IMR-90 (cell line): Measurements from ENCODE around the gene CYP11A1. TPM values are rescaled to one million over a fixed set of nuclear protein-coding genes. Genes with fewer than 3 reads are reported as not detected.

Source experiments
- ATAC-seq: fragments of 200-7000 bp; cut with Tn5 transposase; 2 replicates; pipeline ENCODE4 v1.9.1; 2020; ENCODE audit warnings: low read depth, mild to moderate bottlenecking, moderate library complexity
- BruUV-seq: library from RNA; stranded (reverse); fragments of 400-500 nt; replicated peaks from 2 replicates; lab custom pipeline; 2021; lab: Mats Ljungman, UMichigan
- CTCF ChIA-PET: fragments of 300-600 bp; formaldehyde crosslinking; extraction: SDS; loops from one replicate; lab custom pipeline; 2021; ENCODE audit warnings: antibody characterized with exemption; lab: Yijun Ruan, JAX
- POLR2A ChIA-PET: fragments of 300-600 bp; sonication (Branson Sonifier 250); formaldehyde crosslinking; loops from one replicate; lab custom pipeline; 2022; ENCODE audit warnings: antibody characterized with exemption; ENCODE audit not compliant: unreplicated experiment; lab: Charles Lee
- DNase-seq: peaks from one replicate; pipeline ENCODE4 v3.0.0; 2013
- H2AFZ ChIP-seq: replicated peaks from 2 replicates; pipeline ENCODE3; 2013; ENCODE audit warnings: low read length, mild to moderate bottlenecking; ENCODE audit not compliant: poor library complexity
- H2AK5ac ChIP-seq: 2 replicates; pipeline ENCODE4 v1.6.1; 2013; ENCODE audit warnings: low read depth, low read length, inconsistent platforms
- H2AK9ac ChIP-seq: replicated peaks from 2 replicates; pipeline ENCODE3; 2013; ENCODE audit warnings: mild to moderate bottlenecking, low read depth, low read length, moderate library complexity; ENCODE audit not compliant: poor library complexity
- H2BK120ac ChIP-seq: 2 replicates; pipeline ENCODE4 v1.6.1; 2013; ENCODE audit warnings: low read depth, low read length, inconsistent platforms
- H2BK15ac ChIP-seq: 3 replicates; pipeline ENCODE4 v1.6.1; 2013; ENCODE audit warnings: low read depth, low read length, inconsistent platforms
- H2BK20ac ChIP-seq: 2 replicates; pipeline ENCODE4 v1.6.1; 2013; ENCODE audit warnings: low read depth, mild to moderate bottlenecking, inconsistent platforms, low read length, moderate library complexity
- H2BK5ac ChIP-seq: 2 replicates; pipeline ENCODE4 v1.6.1; 2013; ENCODE audit warnings: mild to moderate bottlenecking, low read depth, low read length, inconsistent platforms; ENCODE audit not compliant: poor library complexity, severe bottlenecking
- H3K14ac ChIP-seq: replicated peaks from 2 replicates; pipeline ENCODE4 v1.6.1; 2013; ENCODE audit warnings: low read depth, low read length, inconsistent platforms
- H3K18ac ChIP-seq: 2 replicates; pipeline ENCODE4 v1.6.1; 2013; ENCODE audit warnings: low read depth, low read length, control low read depth
- H3K23ac ChIP-seq: 2 replicates; pipeline ENCODE4 v1.6.1; 2013; ENCODE audit warnings: low read depth, low read length, inconsistent platforms
- H3K27ac ChIP-seq: 2 replicates; pipeline ENCODE4 v1.5.1; 2013; ENCODE audit warnings: mild to moderate bottlenecking, control low read depth, low read length; ENCODE audit not compliant: insufficient read depth
- H3K27me3 ChIP-seq: 2 replicates; pipeline ENCODE4 v1.6.1; 2013; ENCODE audit warnings: low read length; ENCODE audit not compliant: control insufficient read depth, insufficient read depth
- H3K36me3 ChIP-seq: 2 replicates; pipeline ENCODE4 v1.6.1; 2013; ENCODE audit warnings: low read length, mixed read lengths; ENCODE audit not compliant: control insufficient read depth, insufficient read depth
- H3K4ac ChIP-seq: 2 replicates; pipeline ENCODE4 v1.6.1; 2013; ENCODE audit warnings: low read depth, low read length, inconsistent platforms
- H3K4me1 ChIP-seq: 2 replicates; pipeline ENCODE4 v1.6.1; 2013; ENCODE audit warnings: low read length, mixed read lengths; ENCODE audit not compliant: control insufficient read depth, insufficient read depth
- H3K4me2 ChIP-seq: 2 replicates; pipeline ENCODE4 v1.6.1; 2013; ENCODE audit warnings: low read depth, mild to moderate bottlenecking, control low read depth, low read length, moderate library complexity
- H3K4me3 ChIP-seq: 2 replicates; pipeline ENCODE4 v1.5.1; 2013; ENCODE audit warnings: low read depth, mild to moderate bottlenecking, control low read depth, low read length, moderate library complexity; ENCODE audit not compliant: insufficient read depth
- H3K56ac ChIP-seq: 2 replicates; pipeline ENCODE4 v1.6.1; 2013; ENCODE audit warnings: low read length, inconsistent platforms; ENCODE audit not compliant: insufficient read depth; ENCODE audit errors: extremely low read depth
- H3K79me1 ChIP-seq, 2 experiments: 2 replicates each; pipeline ENCODE4 v1.6.1; 2013; ENCODE audit warnings: low read length in 2 of 2, inconsistent platforms in 1 of 2, low read depth in 1 of 2
- H3K9ac ChIP-seq: 2 replicates; pipeline ENCODE4 v1.6.1; 2013; ENCODE audit warnings: low read depth, low read length, control low read depth
- H3K9me1 ChIP-seq: 2 replicates; pipeline ENCODE4 v1.6.1; 2013; ENCODE audit warnings: low read length, inconsistent platforms; ENCODE audit not compliant: insufficient read depth
- H3K9me3 ChIP-seq: 2 replicates; pipeline ENCODE4 v1.6.1; 2013; ENCODE audit warnings: low read length; ENCODE audit not compliant: control insufficient read depth, insufficient read depth
- H4K20me1 ChIP-seq: 2 replicates; pipeline ENCODE4 v1.6.1; 2013; ENCODE audit warnings: low read length, inconsistent platforms; ENCODE audit not compliant: insufficient read depth
- H4K5ac ChIP-seq: 2 replicates; pipeline ENCODE4 v1.6.1; 2013; ENCODE audit warnings: mild to moderate bottlenecking, low read depth, low read length, control low read depth
- H4K8ac ChIP-seq, 2 experiments: 2 replicates each; pipeline ENCODE4 v1.6.1; 2013; ENCODE audit warnings: low read depth in 2 of 2, low read length in 2 of 2, control low read depth in 1 of 2, inconsistent platforms in 1 of 2
- H4K91ac ChIP-seq: 2 replicates; pipeline ENCODE4 v1.6.1; 2013; ENCODE audit warnings: low read depth, low read length, inconsistent platforms; ENCODE audit not compliant: insufficient read depth
- BHLHE40 ChIP-seq: fragments of 150-350 bp; IDR thresholded peaks from 2 replicates; pipeline ENCODE4 v1.6.1; 2016; ENCODE audit warnings: mild to moderate bottlenecking, low read depth, low read length
- CEBPB ChIP-seq: IDR thresholded peaks from 2 replicates; pipeline ENCODE4 v1.6.1; 2012; ENCODE audit warnings: low read depth, low read length, improper control_type of control experiment
- CHD1 ChIP-seq: IDR thresholded peaks from 2 replicates; pipeline ENCODE4 v1.6.1; 2012; ENCODE audit warnings: low read depth, low read length, improper control_type of control experiment
- FOS ChIP-seq: fragments of 150-350 bp; IDR thresholded peaks from 2 replicates; pipeline ENCODE4 v1.6.1; 2016; ENCODE audit warnings: low read depth, low read length
- MAFK ChIP-seq: IDR thresholded peaks from 2 replicates; pipeline ENCODE4 v1.6.1; 2012; ENCODE audit warnings: low read depth, low read length, improper control_type of control experiment
- MAZ ChIP-seq: IDR thresholded peaks from 2 replicates; pipeline ENCODE4 v1.6.1; 2012; ENCODE audit warnings: low read depth, mild to moderate bottlenecking, low read length, improper control_type of control experiment, moderate library complexity, borderline replicate concordance
- MXI1 ChIP-seq: IDR thresholded peaks from 2 replicates; pipeline ENCODE4 v1.6.1; 2012; ENCODE audit warnings: low read depth, mild to moderate bottlenecking, low read length, moderate library complexity, borderline replicate concordance
- NFE2L2 ChIP-seq: fragments of 150-350 bp; IDR thresholded peaks from 2 replicates; pipeline ENCODE4 v1.6.1; 2016; ENCODE audit warnings: low read depth, mild to moderate bottlenecking, low read length
- POLR2A ChIP-seq: IDR thresholded peaks from 2 replicates; pipeline ENCODE4 v1.6.1; 2012; ENCODE audit warnings: mild to moderate bottlenecking, low read depth, low read length
- RAD21 ChIP-seq: IDR thresholded peaks from 2 replicates; pipeline ENCODE4 v1.6.1; 2012; ENCODE audit warnings: low read length, improper control_type of control experiment
- RCOR1 ChIP-seq: IDR thresholded peaks from 2 replicates; pipeline ENCODE4 v1.6.1; 2012; ENCODE audit warnings: mild to moderate bottlenecking, low read length, improper control_type of control experiment; ENCODE audit not compliant: insufficient replicate concordance
- RFX5 ChIP-seq: IDR thresholded peaks from 2 replicates; pipeline ENCODE4 v1.8.0; 2012; ENCODE audit warnings: low read depth, mild to moderate bottlenecking, low read length, moderate library complexity
- SMC3 ChIP-seq: fragments of 150-350 bp; IDR thresholded peaks from 2 replicates; pipeline ENCODE4 v1.6.1; 2016; ENCODE audit warnings: low read depth, mild to moderate bottlenecking, antibody characterized with exemption, low read length, moderate library complexity
- WGBS, 2 experiments: methylation state at CpG; one replicate each; pipeline versions ENCODE4 v1.1.5 to v1.1.7; 2013; ENCODE audit warnings: missing lambda C conversion rate in 2 of 2; ENCODE audit not compliant: insufficient read length in 1 of 2; ENCODE audit errors: extremely low coverage in 2 of 2; 5-methylcytosine and 5-hydroxymethylcytosine counted together
- dilution Hi-C: fragments of 300-500 bp; cut with HindIII; formaldehyde crosslinking; loops from one replicate; pipeline ENCODE4 v1.14.3; 2018; ENCODE audit warnings: low sequenced_read_pairs; ENCODE audit not compliant: unreplicated experiment
- in situ Hi-C: fragments of 300-500 bp; cut with MboI; formaldehyde crosslinking; loops from 3 replicates; pipeline ENCODE4 v1.14.3; 2019; ENCODE audit warnings: low sequenced_read_pairs, inconsistent platforms, mixed read lengths
- intact Hi-C: fragments of 100-400 bp; cut with micrococcal nuclease; formaldehyde crosslinking; loops from 2 replicates; pipeline ENCODE4 v1.10.0; 2022
- polyA plus RNA-seq, 3 experiments: library from polyadenylated mRNA; depleted of rRNA; stranded (reverse); fragments of >200 nt; gene quantifications; 2 replicates each; pipeline ENCODE4 v1.2.3, GENCODE V29; 2012; ENCODE audit warnings: low replicate concordance in 1 of 3
- total RNA-seq: library from RNA; depleted of rRNA; stranded (reverse); fragments of >200 nt; gene quantifications from 2 replicates; pipeline ENCODE4 v1.2.3, GENCODE V29; 2012
- TF ChIP-seq, protein P1 (sequence below): fragments of 150-350 bp; IDR thresholded peaks from 2 replicates; pipeline ENCODE4 v1.6.1; 2017; ENCODE audit warnings: mild to moderate bottlenecking, antibody characterized with exemption, low read length, low read depth
- TF ChIP-seq, protein P2 (sequence below): fragments of 150-350 bp; IDR thresholded peaks from 2 replicates; pipeline ENCODE4 v1.6.1; 2016; ENCODE audit warnings: low read depth, mild to moderate bottlenecking, low read length, moderate library complexity, borderline replicate concordance
- TF ChIP-seq, protein P3 (sequence below): conservative IDR thresholded peaks from 2 replicates; pipeline ENCODE4 v1.5.1; 2012; ENCODE audit warnings: mild to moderate bottlenecking, low read depth, low read length, improper control_type of control experiment

The CYP11A1 gene
- total and polyA plus RNA-seq, 2 of the 4 experiments (the other 2 are of a cell fraction) = 0.18 to 0.50 TPM

DNA sequence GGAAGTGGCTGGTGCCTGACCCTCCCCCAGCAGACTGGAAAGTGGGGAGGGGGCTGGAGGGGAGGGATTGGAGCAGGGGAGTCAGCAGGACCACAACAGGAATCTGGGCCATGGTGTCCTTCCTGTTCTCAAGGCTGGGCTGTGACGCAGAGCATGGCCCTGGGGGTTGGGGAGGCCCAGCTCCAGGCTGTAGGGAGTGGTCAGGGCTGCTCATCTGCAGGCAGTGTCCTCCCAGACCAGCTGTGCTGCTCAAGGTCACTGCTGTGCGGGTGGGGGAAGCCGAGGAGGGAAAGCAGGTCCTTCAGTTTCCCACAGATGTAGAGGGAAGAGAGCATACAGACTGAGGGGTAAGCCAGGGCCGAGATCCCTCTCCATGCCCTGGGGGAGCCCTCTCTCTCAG is 40.7 kb downstream of the CYP11A1 start:
- Histone ChIP-seq H3K9me3 (no peaks in the 10 kb centered on the region), H4K20me1 (no peaks in the 10 kb centered on the region), H3K18ac (no peak overlapping the region), H3K9ac (no peak overlapping the region), H3K14ac (no peak overlapping the region), H3K4me1 (no peaks in the 10 kb centered on the region), H2BK120ac (no peak overlapping the region), H3K79me1 (no peaks in the 10 kb centered on the region), H2BK15ac (no peak overlapping the region), H3K56ac (no peak overlapping the region), H3K4ac (no peak overlapping the region), H2AFZ (no peak overlapping the region), H4K5ac (no peak overlapping the region), H2AK5ac (no peak overlapping the region), H2AK9ac (peak overlapping the region; percentile 3), H3K27ac (no peak overlapping the region), H3K23ac (no peak overlapping the region), H4K91ac (no peak overlapping the region), H2BK20ac (no peak overlapping the region), H3K9me1 (no peaks in the 10 kb centered on the region), H3K27me3 (peaks cover 51% of the 10 kb centered on the region), H4K8ac (no peak overlapping the region), H3K4me3 (no peak overlapping the region), H3K4me2 (no peak overlapping the region), H2BK5ac (no peak overlapping the region), H3K36me3 (no peaks in the 10 kb centered on the region)
- WGBS, 2 experiments = no CpG with 5 or more reads among the region's 4 CpGs
- in situ Hi-C loops = no loop called here
- ChIA-PET CTCF (no interaction called here), POLR2A (interaction anchor here (0.5 kb wide), 1 partner anchor 22 kb away, joined by 4 read pairs; no protein-coding TSS in a partner anchor)
- TF ChIP-seq POLR2A (no peak), MAZ (no peak), RAD21 (no peak), RCOR1 (no peak), CEBPB (no peak), RFX5 (no peak), MAFK (no peak), MXI1 (no peak), FOS (no peak), BHLHE40 (no peak), NFE2L2 (no peak), SMC3 (no peak), CHD1 (no peak)
- TF ChIP-seq, protein P1, sequence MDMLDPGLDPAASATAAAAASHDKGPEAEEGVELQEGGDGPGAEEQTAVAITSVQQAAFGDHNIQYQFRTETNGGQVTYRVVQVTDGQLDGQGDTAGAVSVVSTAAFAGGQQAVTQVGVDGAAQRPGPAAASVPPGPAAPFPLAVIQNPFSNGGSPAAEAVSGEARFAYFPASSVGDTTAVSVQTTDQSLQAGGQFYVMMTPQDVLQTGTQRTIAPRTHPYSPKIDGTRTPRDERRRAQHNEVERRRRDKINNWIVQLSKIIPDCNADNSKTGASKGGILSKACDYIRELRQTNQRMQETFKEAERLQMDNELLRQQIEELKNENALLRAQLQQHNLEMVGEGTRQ = no peak
- TF ChIP-seq, protein P2, sequence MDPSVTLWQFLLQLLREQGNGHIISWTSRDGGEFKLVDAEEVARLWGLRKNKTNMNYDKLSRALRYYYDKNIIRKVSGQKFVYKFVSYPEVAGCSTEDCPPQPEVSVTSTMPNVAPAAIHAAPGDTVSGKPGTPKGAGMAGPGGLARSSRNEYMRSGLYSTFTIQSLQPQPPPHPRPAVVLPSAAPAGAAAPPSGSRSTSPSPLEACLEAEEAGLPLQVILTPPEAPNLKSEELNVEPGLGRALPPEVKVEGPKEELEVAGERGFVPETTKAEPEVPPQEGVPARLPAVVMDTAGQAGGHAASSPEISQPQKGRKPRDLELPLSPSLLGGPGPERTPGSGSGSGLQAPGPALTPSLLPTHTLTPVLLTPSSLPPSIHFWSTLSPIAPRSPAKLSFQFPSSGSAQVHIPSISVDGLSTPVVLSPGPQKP = no peak
- TF ChIP-seq, protein P3, sequence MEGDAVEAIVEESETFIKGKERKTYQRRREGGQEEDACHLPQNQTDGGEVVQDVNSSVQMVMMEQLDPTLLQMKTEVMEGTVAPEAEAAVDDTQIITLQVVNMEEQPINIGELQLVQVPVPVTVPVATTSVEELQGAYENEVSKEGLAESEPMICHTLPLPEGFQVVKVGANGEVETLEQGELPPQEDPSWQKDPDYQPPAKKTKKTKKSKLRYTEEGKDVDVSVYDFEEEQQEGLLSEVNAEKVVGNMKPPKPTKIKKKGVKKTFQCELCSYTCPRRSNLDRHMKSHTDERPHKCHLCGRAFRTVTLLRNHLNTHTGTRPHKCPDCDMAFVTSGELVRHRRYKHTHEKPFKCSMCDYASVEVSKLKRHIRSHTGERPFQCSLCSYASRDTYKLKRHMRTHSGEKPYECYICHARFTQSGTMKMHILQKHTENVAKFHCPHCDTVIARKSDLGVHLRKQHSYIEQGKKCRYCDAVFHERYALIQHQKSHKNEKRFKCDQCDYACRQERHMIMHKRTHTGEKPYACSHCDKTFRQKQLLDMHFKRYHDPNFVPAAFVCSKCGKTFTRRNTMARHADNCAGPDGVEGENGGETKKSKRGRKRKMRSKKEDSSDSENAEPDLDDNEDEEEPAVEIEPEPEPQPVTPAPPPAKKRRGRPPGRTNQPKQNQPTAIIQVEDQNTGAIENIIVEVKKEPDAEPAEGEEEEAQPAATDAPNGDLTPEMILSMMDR = no peak
- dilution Hi-C loops = no loop called here
- BruUV-seq = no TSS peak
- intact Hi-C loops = no loop called here
- ATAC-seq = peak; percentile 25; the same call in 1 of the 2 replicates
- peak; percentile 5 for DNase-seq
